Suprapubic skin (tissue), 4 donors: Measurements from ENCODE around the gene UBE2QL1.

ENCODE experiments used
- POLR2A ChIP-seq, 2 donors: fragments of 450-650 bp; IDR thresholded peaks; one replicate each; pipeline ENCODE4 v1.6.1; 2017; ENCODE audit warnings: antibody characterized with exemption in 2 of 2, mild to moderate bottlenecking in 2 of 2, moderate library complexity in 2 of 2
- POLR2AphosphoS5 ChIP-seq, 3 donors: sonication (generic); formaldehyde crosslinking; IDR thresholded peaks; one replicate each; pipeline ENCODE4 v1.6.1; 2017; ENCODE audit warnings: antibody characterized with exemption in 3 of 3
- TF ChIP-seq, protein P1 (sequence below), 2 donors: fragments of 200-600 bp in 1 of 2; fragments of 450-650 bp in 1 of 2; sonication (generic) in 1 of 2; IDR thresholded peaks; one replicate each; pipeline ENCODE4 v1.5.1; 2016 to 2019; ENCODE audit warnings: antibody characterized with exemption in 2 of 2, mild to moderate bottlenecking in 1 of 2, moderate library complexity in 1 of 2

DNA sequence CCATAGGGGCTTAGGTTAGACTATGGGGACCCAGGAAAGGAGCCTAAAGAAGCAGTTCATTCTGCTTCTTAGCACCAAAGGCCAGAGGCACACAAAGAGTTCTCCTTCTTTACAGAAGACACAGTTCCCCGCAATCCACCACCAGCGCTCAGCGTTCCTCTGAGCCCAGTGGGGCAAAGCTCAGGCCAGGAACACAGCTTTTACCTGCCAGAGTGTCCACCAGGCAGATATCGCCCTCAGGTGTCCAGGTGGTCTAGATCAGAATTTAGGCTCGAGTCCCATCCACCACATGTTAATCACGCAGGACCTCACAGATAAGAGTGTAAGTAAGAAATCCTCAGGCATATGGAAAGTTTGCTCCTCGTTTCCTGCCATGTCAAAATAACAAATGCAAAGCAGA, 53.0 kb downstream of the UBE2QL1 start:
- TF ChIP-seq, protein P1, sequence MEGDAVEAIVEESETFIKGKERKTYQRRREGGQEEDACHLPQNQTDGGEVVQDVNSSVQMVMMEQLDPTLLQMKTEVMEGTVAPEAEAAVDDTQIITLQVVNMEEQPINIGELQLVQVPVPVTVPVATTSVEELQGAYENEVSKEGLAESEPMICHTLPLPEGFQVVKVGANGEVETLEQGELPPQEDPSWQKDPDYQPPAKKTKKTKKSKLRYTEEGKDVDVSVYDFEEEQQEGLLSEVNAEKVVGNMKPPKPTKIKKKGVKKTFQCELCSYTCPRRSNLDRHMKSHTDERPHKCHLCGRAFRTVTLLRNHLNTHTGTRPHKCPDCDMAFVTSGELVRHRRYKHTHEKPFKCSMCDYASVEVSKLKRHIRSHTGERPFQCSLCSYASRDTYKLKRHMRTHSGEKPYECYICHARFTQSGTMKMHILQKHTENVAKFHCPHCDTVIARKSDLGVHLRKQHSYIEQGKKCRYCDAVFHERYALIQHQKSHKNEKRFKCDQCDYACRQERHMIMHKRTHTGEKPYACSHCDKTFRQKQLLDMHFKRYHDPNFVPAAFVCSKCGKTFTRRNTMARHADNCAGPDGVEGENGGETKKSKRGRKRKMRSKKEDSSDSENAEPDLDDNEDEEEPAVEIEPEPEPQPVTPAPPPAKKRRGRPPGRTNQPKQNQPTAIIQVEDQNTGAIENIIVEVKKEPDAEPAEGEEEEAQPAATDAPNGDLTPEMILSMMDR (IDR thresholded peaks at IDR 0.05) = no peak
- no peak for TF ChIP-seq POLR2A (IDR thresholded peaks at IDR 0.05)
- no peak for TF ChIP-seq POLR2AphosphoS5 (IDR thresholded peaks at IDR 0.05)
